CD4-positive, alpha-beta T cell treated with Interleukin-10 for 1 hour (primary cell): ENCODE data around the gene SCARB1.
"Not testable (repeated sequence)": the region's sequence is repeated elsewhere in the genome, so short reads cannot be mapped to it uniquely, and the experiment has no call there.

Experiments used
- DNase-seq: peaks from one replicate; pipeline ENCODE4 v3.0.0-alpha.2; 2020

Gene SCARB1

DNA sequence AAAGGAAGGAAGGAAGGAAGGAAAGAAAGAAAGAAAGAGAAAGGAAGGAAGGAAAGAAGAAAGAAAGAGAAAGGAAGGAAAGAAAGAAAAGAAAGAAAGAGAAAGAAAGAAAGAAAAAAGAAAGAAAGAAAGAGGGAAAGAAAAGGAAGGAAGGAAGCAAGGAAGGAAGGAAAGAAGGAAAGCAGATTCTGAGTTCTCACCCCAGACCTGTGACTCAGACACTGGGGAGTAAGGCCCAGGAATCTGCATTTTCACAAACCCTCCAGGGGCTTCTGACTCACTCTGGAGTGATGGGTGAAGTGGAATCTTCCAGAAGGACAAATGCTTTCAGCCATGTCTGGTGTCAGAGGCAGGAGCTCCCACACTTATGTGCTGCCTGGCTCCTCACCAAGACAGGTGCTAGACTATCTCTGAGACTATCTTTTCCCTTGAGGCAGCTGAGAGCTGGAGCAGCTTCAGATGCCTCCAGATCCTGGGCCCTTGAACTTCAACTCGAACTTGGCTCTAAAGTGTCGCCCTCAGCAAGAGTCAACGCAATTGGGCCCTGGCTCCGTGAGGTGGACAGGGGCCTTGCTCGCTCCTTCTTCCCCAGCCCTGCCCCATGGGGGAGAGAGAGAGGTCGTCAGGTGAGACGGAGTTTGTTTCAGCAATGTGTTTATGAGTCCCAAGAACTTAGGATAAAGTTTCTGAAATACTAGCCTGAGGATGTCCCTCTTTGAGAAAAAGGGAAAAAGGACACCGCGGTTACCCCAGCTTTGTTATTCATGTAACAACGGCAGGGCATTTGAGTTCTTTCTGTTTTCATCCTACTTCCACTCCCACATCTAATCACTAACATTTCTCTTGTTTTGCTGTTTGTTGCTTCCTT lies 19.8 kb upstream of the SCARB1 start:
- no peak for DNase-seq

DNA sequence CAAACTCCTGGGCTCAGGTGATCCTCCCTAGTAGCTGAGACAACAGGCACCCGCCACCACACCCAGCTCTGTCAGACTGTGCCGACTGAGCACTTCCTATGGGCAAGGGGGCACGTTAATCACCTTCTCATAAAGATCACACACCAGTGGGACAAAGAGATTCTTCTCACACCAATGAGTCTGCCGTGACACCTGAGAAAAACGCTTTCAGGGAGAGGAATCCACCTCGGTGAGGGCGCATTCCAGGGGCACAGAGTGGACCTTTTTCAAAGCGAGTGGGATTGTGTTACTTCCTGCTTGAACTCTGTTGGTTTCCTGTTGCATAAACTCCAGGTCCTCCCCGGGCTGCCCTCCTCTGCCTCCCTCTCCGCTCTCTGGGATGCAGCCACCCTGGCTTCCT lies 17.5 kb upstream of the SCARB1 start:
- no peak for DNase-seq

DNA sequence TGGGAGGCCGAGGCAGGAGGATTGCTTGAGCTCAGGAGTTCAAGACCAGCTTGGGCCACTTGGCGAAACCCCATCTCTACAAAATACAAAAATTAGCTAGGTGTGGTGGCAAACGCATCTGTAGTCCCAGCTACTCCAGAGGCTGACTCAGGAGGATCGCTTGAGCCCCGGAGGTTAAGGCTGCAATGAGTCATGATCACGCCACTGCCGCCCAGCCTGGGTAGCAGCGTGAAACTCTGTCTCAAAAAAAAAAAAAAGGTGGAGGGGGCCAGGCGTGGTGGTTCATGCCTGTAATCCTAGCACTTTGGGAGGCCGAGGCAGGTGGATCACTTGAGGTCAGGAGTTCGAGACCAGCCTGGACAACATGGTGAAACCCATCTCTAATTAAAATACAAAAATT lies 16.7 kb upstream of the SCARB1 start:
- DNase-seq = not testable (repeated sequence)

DNA sequence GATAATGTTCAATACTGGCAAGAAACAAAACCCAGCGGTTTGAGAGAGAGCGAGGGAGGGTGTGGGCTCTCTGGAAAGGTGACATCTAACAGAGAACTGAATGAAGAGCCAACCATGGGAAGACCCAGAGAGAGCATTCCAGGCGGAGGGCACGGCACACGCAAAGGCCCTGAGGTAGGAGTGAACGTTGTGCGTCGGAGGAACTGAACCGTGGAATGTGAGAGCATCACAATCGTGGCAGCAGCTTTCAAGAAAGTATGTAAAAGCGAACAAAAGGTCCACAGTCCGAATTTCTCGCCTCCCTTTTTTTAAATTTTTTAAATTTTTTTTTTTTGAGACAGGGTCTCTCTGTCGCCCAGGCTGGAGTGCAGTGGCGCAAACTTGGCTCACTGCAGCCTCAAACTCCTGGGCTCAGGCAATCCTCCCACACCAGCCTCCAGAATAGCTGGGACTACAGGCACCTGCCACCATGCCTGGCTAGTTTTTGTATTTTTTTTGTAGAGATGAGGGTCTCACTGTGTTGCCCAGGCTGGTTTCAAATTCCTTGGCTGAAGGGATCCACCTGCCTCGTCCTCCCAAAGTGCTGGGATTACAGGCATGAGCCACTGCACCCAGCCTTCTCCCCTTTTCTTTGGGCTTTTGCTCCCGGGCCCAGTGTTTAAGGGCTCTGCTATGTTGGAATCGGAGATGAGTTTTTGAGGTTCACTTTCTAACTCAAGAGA lies 15.3 kb upstream of the SCARB1 start:
- no peak for DNase-seq

DNA sequence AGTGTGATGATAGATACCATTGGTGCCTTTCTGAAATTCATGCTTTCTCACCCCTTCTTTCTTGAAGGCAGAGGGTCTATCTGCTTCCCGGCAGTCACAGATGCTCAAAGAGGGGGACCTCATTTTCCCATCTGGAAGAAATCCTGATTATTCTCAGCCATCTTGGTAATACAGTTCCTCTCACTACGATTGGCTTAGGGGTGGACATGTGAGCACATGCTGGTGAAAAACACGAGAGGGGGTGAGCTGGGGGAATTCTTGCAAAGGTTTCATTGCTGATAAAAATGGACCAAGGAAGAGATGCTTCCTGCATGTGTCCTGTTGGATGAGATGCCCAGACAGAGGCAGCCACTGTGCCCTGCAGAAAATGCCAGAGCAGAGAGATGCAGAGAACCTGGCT lies 13.8 kb upstream of the SCARB1 start:
- DNase-seq = no peak

DNA sequence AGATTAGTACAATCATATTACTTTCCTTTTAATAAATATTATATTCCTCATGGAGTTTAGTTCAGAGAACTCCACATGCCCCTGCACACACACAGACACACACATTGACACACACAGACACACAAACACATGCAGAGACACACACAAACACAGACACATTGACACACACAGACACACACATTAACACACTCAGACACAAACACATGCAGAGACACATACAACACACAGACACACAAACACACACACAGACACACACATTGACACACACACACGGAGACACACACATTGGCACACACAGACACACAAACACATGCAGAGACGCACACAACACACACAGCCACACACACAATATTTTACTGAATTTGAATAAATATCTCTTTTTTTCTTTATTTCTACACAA lies 12.5 kb upstream of the SCARB1 start:
- no peak for DNase-seq

DNA sequence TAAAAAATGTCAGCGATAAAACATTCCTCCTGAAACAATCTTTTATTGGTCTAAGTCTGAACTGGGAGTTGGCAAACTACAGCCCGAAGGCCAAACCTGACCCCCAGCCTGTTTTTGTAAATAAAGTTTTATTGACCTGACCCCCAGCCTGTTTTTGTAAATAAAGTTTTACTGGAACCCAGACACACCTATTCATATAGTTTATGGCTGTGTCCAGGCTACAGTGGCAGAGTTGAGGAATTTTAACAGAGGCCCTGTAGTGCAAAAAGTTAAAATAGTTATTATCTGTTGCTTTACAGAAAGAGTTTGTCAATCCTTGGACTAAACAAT lies 12.1 kb upstream of the SCARB1 start:
- no peak for DNase-seq

DNA sequence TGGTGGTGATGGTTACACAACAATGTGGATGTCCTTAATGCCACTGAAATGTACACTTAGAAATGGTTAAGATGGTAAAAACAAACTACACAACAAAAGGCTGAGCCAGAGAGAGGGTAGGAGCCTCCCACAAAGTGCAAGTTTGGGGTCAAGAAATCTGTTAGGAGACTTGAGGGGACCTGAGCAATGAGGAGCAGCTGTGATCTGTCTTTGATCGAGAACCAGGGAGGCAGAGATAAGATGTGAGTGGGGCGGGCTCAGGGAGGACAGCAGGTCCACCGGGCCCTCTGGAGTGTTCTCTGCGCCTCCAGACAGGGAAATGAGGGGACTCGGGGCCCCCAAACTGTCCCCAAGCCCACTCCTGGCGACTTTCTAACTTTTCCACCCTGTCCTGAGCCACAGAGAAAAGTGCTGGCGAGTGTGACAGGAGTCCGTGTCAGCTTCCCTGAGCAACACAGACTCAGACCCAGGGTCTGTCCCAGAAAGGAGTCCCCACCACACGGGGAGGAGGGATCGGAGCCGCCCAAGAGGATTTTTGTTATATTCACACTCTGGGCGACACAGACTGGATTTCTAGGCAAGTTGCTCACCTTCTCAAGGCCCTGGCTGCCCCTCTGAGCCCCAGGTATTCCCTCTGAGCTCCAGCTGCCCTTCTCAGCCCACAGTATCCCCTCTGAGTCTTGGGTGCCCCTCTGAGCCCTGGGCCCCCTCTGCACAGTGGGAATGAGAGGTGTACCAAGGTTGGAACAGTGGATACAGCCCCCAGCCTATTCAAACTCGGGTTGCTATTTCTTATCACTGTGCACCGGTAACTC lies 11.5 kb upstream of the SCARB1 start:
- no peak for DNase-seq

DNA sequence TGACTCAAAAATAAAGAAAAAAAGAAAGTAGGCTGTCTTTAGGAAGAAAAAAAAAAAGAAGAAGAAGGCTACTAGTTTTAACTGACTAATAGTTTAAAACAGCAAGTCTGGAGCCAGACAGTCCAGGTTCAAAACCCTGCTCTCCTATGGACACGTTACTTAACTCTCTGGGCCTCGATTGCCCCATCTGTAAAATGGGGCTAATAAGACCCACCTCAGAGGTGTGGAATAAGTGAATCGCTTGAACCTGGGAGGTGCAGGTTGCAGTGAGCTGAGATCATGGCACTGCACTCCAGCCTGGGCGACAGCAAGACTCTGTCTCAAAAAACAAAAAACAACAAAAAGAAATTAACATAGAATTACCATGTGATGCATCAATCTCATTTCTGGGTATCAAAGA lies 10.5 kb upstream of the SCARB1 start:
- no peak for DNase-seq

DNA sequence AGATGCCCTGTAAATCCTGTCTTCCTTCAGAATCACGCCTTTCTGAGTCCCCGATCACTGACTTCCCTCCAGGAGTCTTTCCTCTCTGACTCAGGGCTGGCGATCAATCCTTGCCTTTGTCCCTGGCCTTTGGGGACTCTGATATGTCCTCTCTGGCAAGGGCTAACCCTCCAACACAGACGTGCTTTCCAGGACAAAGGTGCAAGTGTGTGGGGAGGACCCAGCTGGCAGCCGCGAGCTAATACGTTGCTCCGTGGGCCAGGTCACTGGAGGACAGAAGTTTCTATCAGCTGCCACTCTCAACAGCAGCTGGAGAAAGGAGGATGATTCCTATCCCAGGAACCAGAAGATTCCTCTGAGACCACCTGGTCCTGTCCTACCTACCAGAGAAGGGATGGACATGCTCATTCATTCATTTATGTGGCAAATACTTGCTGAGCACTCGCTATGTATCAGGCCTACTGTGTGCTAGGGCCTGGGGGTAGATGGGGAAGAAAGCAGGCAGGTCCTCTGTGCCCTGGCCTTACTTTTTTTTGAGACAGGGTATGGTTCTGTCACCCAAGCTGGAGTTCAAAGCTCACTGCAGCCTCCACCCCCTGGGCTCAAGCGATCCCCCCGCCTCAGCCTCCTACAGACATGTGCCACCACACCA lies 8.5 kb upstream of the SCARB1 start:
- DNase-seq = no peak

DNA sequence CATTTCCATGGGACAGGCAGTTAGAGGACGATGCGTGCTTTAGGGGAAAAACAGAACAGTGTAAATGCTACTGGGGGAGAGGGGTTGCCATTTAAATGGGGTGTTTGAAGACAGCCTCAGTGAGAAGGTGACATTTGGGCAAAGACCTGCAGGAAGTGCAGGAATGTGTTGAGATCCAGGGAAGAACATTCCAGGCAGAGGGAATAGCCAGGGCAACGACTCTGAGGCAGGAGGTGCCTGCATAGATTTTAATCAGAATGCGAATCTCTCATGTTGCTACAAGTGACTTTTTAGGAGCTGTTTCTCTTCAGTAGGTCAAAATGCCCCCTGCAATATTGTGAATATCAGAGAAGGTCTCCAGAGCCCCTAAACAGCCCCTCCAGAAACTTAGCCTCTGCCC lies 7.6 kb upstream of the SCARB1 start:
- no peak for DNase-seq

DNA sequence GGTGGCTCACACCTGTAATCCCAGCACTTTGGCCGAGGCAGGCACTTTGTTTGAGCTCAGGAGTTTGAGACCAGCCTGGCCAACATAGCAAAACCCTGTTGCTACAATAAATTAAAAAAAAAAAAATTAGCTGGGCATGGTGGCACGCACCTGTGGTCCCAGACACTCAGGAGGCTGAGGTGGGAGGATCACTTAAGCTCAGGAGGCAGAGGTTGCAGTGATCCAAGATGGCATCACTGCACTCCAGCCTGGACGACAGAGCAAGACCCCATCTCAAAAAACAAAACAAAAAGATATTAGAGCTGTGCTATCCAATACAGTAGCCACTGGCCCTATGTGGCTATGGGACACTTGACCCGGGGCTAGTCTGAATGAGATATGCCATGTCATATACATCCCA lies 6.9 kb upstream of the SCARB1 start:
- DNase-seq = no peak

DNA sequence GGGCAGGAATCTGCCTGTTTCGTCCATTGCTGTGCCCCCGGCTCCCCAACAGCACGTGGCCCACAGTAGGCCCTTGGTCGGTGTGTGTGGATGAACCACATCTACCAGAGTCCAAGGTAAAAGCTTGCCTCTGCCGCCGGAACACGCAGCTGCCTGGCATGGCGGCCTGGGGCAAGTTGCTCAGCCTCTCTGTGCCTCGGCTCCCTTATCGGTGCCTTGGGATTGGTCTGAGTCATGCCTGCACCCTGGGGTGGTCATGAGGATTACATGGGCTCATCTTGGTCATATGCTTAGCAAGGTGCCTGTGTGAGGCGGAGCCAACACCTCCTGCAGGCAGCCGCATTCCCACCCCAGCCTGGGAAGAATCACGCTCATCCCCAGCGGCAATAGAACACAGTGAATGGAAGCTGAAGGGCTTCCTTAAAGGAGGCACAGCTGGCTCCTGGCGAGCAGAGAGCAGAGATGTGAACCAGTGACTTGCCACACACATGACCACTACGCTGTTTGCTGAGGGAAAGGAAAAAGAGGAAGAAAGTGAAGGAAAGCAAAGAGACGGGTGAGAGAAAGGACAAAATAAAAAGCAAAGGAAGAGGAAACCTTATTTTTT lies 5.5 kb upstream of the SCARB1 start:
- DNase-seq = no peak

DNA sequence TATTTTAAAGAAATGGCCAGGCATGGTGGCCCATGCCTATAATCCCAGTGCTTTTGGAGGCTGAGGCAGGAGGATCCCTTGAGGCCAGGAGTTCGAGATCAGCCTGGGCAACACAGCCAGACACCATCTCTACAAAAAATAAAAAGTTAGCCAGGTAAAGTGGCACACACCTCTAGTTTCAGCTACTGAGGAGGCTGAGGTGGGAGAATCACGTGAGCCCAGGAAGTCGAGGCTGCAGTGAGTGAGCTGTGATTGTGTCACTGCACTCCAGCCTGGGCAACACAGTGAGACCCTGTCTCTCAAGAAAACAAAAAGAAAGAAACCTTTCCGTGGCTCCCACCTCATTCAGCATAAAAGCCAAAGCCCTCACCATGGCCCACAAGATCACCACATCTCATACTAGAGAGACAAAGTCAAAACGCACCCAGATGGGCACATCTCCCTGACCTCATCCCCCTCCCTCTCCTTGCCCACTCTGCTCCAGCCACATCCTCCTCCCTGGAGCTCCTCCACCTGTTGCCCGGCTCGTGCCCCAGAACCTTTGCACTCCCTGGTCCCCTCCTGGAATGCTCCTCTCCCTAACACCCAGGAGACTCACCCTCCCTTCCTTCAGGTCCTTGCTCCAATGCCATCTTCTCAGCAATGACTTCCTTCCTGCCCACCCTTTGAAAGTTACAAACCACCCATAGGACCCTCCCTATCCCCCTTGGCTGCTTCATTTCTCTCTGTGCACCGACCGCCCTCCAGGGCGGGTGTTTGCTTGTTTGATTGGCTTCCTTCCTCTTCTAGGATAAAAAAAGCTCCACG lies 4.8 kb upstream of the SCARB1 start:
- no peak for DNase-seq

DNA sequence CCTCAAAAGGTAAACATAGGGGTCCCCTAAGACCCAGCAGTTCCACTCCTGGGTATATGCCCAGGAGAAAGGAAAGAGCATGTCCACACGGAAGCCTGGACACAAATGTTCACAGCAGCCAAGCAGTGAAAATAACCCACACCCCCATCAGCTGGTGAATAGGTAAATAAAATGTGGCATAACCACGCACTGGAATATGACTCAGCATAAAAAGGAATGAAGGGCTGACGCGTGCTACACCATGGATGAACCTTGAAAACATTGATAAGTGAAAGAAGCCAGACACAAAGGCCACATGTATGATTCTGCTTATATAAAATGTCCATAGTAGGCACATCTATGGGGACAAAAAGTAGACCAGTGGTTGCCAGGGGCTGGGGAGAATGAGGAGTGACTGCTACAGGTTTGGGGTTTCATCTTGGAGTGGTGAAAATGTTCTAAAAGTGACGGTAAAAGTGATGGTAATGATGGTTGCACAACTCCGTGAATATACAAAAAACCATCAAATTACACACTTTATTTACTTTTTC lies 3.8 kb upstream of the SCARB1 start:
- DNase-seq = no peak

DNA sequence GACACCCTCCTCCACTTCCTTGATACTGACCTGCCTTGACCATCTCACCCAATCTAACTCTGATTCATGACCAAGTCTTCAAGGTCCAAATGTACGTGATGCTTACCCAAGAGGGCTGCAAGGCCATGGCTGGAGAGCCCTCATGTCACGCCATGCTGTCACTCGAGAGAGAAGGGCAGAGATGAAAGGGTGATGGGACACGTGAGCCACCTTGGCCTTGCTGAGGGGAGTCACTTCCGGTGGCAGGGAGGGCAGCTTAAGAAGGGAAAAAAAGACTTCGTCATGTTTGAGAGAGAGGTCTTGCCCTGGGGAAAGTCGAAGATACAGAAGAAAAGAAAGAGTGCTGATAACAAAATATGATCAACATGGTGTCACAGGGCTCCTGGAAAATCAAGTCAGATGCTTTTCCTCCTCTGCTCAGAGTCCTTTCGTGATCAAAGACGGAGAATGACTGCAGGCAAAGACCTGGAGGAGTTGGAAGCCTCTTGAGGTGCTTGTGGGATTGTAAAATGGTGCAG lies 3.3 kb upstream of the SCARB1 start:
- no peak for DNase-seq

DNA sequence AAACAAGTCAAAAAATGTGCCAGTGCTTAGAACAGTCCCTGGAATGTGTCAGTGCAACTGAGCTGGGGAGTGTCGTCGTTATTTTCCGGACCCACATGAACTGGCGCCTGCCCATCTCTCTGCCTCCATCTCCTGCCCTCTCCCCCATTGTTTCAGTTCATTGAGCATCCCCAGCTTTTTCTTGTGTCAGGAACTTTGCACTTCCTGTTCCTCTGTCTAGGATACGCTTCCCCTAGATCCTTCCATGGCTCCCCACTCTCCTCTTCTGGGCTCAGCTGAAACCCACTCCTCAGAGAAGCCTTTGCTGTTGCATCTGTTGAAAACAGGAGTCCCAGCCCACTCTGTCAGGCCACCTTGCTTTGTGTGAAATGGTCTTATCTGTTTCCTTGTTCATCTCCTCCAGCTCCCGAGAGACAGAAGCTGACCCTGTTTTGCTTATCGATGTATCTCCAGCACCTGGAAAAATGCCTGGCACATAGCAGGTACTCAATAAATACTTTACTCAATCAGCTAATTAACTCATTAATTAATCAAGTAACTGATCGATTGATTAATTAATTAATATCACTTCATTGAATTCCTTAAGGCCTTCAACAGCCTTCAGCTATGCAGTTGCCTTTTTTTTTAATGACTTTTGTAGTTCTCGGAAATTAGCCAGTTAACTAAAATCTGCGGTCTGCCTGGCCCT lies 2.7 kb upstream of the SCARB1 start:
- no peak for DNase-seq

DNA sequence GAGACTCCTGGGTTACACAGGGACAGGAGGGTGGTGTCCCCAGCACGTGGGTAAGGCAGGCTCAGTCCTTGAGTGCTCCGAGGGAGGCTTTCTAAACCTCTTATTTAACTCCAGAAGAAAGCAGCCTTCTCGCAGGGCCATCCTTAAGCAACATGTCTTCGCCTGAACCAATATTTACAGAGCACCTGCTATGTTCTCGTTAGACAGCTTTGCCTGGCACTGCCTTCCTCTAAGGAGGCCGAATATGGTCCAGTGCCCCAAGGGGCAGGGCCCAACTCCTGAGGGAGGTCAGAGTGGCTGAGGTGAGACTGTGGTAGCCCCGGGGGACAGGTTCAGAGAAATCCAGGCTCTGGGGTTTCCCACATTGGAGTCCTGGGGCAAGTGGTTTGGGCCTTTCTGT lies 2.1 kb upstream of the SCARB1 start:
- no peak for DNase-seq

DNA sequence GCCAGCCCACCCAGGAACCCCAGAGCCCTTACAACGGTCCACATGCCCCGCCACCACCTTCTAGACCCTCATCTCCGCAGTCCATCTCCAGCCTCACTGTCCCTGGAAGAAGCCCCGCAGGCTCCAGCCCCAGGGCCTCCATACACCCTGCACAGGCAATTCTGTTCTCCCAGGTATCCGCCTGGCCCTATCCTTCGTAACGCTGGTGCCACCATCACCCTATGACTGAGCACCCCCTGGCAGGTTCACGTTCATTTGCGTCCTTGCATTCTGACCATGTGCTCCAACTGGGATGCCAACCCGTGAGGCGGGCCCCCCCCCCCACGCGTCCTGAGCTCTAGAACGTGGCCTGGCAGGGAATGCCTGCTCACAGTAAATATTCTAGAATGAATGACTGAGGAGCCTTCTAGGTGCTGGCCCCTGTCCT lies 675 bp upstream of the SCARB1 start:
- no peak for DNase-seq

DNA sequence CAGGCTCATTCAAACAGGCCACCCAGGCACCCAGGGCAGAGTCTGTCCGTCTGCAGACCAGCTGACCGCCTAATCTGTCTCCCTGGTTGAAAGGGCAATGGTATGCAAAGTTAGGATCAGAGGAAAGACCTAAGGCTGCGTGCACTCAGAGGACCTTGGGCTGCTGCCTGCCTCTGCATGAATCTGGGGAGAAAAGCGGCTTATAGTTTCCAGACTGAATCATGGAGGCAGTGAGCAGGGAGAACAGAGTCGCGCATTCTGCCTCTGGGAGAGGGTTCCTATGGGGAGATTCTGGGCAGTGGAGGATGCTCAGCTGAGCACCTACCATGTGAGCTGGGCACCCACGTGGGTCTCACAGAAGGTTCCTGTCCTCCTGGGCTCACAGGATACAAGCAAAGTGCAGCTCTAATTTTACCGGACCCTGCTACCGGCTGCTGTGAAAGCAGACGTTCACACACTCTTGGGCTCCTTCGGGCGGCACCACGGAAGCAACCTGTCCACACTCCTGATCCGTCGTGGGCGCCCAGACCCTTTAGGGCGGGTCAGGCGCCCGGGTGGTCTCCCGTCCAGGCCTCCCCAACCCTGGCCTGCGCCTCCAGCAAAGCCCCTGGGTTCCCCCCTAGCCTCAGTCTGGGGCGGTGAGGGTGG lies 772 bp downstream of the SCARB1 start:
- DNase-seq = no peak
